ENCODE data around the gene PRKAB2.
"Not testable (repeated sequence)": the region's sequence is repeated elsewhere in the genome, so short reads cannot be mapped to it uniquely, and the experiment has no call there.

The PRKAB2 gene

GRCh38 chr1:147171399-147172167, 687 bp downstream of the PRKAB2 start:
- DNase-seq: no peak

- DNase-seq: no peak
Measured at GRCh38 chr1:147169840-147170674, 2.2 kb downstream of the PRKAB2 start.

DNA sequence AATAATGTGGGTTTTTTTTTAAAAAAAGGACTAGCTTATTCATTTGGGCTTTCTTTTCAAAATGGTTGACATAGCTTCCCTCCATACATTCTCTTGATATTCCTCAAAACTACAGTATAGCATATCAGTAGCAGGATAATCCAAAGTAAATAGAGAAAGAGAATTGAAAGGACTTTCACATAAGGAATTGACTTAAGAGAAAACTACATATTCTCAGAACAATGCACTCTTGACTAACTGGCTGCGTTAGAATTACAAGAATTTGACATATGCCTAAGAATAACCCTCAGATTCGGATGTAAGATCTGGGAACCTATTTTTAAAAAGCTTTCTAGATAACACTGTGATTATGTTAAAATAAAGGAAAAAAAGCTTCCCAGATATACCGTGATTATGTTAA, 3.1 kb downstream of the PRKAB2 start:
- DNase-seq: no peak

- DNase-seq: peak; percentile 22
Measured at GRCh38 chr1:147168626-147169058, 3.6 kb downstream of the PRKAB2 start.

DNA sequence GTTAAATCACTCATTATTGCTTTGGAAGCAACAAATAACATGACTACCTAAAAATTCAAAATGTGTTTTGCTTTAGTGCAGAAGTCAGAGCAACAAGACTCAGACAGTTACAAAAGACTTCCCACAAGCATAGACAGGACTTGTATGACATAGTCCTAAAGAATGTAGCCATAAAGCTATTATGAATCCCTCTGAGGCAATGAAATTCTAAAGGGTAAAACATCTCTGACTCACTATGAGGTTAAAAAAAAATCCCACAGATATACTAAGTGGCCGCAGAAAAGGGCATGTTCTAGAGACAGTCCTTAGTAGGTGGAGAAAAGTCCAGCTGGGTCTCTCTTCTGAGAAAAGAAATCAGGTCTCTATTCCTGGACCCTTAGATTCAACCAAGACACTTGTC, 4.9 kb downstream of the PRKAB2 start:
- peak; percentile 92 for DNase-seq

GRCh38 chr1:147163019-147163418, 9.3 kb downstream of the PRKAB2 start:
- no peak for DNase-seq

DNA sequence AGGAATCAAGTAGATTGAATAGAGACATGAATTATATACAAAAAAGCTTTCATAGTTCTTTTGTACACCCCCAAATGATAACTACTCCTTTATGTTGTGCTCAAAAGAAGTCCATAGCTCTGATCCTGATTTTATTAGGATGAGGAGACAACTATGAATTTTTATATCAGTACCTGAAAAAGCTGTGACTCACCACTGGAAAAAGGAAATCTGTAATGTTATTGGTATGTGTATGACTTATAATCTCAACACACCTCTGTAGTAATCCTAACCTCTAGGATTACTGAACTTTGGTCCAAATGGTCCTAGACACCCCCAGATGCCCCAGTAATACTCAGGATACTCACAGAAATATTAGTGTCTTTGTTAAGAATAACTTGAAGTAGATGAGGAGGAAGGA, 10.2 kb downstream of the PRKAB2 start:
- peak; percentile 19 for DNase-seq

- not testable (repeated sequence) for DNase-seq
Measured at GRCh38 chr1:147157116-147157515, 15.2 kb downstream of the PRKAB2 start.

- DNase-seq: no peak
Measured at GRCh38 chr1:147156642-147157041, 15.6 kb downstream of the PRKAB2 start.

DNA sequence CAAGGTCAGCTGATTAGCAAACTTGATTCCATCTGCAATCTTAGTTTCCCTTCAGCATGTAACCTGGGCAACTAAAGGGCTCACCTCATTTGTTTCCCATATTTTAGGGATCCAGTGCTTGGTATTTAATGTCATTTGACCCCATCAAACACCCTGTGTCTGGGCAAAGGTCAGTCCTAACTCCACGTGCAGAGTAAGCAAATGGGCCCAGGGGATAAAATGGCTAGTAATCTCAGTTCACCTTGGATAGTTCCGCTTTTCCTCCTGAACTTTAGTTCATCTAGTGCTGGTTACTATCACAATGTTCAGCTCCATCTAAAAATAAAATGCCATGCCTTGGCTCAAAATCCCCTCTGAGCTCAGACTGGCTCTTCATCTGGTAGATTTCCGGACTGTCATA, 19.5 kb downstream of the PRKAB2 start:
- DNase-seq: no peak

DNA sequence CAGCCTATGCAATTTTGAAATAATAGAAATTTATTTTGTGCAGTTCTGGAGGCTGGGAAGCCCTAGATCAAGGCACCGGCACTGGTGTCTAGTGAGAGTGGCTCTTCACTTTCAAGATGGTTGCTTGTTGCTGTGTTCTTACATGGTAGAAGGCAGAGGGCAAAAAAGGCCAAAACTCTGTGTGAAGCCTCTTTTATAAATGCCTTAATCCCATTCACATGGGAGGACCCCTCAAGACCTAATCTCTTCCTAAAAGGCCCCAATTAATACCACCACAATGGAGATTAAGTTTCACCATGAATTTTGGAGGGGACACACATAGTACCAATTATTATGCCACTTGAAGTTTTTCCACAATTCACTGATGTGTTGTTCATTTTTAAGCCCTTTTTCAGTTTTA, 21.0 kb downstream of the PRKAB2 start:
- no peak for DNase-seq

GRCh38 chr1:147142886-147143285, 29.4 kb downstream of the PRKAB2 start:
- DNase-seq: no peak

DNA sequence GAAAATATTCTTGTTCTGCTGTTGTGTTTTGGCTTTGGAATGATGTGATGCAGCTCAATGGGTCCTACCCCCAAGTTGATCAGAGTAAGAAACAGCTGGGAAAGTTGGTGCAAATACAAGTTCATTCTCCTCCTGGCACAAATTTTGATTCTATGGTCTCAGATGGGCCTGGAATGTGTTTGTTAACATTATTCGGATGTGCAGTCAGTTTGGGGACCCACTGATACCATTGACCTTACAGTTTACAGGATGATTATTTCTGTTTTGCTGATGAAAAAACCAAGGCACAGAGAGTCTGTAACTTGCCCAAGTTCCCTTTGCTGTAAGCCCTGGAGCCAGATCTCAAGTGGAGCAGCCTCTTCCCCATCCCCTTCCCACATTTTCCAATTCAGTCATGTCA, 41.5 kb downstream of the PRKAB2 start:
- not testable (repeated sequence) for DNase-seq

GRCh38 chr1:147129116-147129873, 43.0 kb downstream of the PRKAB2 start:
- no peak for DNase-seq

DNA sequence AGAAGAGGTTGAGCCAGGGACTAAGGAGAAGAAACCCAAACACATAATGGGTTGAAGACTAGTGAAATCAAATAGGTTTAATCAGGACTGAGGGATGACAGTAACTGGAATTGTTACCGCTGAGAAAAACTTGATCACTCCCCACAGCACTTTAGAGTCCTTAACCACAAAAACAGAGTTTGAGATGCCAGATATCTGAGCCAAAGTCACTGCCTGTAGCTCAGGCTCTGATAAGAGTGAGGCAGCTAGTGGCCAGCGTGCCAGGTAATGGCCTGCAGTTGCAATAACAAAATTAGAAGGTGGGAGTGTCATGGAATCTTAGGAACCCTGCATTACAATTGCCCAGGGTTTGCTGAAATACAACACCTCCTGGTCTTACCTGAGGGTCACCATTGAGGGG, 48.0 kb downstream of the PRKAB2 start:
- DNase-seq: no peak

DNA sequence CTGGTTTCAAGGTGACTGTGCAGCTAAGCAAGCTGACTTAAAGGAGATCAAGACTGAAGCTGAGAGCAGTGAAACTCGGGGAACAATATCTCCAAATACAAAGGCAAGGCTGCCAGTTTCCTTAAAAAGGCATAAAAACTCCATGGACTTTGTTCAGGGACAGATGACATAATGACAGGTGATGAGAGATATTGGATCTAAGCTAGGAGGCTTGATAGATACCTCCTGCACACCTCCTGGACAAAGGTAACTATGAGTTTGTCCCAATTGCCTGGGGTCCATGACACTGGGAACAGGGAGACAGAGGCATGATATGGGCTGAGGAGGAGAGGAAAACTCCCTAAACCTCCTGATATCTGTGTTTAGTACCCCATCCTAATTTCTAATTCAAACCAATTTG, 55.2 kb downstream of the PRKAB2 start:
- no peak for DNase-seq

- DNase-seq: no peak
Measured at GRCh38 chr1:147115496-147115895, 56.8 kb downstream of the PRKAB2 start.

DNA sequence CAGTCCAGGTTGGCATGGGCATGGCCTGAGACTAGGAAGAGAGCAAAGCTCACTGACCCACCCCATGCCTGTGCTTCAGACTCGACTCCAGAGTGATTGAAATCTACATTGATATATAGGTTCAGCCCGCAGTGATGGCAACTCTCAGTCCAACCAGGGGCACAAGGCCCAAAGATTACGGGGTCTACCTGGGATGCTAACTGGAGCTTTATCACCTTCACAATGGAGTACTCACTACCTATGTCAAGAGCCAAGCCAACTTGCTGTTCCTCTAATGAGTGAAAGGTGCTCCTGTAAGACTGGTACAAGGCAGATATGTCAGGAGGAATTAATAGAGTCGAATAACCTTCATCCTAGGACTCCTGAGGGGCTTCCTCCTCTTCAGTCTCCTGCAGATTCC, 57.2 kb downstream of the PRKAB2 start:
- not testable (repeated sequence) for DNase-seq

DNA sequence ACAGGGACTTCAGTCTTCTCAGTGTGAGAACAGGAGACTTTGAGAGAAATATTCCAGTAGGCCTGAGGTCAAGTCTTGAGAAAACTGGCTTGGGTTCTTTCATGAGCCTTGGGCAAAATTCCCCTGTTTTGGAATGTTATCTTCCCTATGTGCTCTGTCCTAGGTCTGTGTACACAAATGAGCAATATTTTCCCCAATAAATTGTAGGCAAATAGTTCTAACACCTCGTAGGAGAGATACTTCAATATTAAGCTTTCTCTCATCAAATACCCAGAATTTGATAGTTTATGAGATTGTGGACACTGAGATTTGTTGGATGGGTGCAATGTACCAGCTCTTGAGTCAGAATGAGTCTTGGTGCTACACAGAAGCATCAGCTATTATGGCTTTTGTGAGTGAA, 57.9 kb downstream of the PRKAB2 start:
- not testable (repeated sequence) for DNase-seq

DNA sequence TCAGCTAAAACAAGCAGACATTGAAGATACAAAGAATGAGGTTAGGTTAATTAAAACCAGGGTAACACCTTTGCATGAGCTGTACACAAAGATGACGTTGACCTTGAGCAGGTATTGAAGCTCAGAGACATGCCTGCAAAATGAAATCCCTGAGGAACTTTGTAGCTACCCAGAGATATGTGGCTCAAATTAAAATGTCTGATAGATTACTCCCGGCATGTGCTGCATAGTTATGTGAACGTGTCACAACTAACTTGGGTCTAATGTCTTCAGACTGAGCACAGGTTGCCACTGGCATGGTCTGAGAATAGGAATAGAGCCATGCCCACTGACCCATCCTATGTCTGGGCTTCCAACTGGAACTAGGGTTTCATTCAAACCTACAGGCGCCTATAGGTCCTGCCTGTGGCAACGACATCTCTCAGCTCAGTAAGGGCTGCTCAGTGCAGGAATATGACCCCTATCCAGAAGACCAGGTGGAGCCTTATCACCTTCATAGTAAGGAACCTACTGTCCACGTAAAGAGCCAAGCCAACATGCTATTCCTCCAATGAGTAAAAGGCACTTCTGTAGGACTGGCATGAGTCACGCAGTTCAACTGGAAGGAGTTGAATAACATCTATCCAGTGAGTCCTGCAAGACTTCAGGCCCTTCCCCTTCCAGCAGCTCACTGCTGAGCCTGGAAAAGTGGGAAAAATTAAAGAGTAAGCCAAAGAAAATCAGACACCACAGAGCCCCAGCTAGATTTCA, 60.7 kb downstream of the PRKAB2 start:
- DNase-seq: no peak

DNA sequence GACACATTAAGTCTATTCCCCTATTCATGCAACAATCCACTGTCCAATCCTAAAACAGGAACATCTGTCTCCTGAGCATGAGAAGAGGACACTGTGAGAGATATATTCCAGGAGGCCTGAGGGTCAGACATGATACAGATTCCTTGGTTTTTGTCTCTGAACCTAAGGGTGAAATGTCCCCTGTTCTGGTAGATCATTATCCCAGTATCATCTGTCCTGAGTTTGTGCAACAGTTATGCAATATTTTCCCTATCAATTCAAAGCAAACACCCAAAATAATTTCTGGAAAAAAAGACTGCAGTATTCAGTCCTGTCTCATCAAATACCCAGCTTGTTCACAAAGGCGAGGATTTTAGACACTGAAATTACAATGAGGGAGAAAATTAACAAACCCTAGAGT, 61.4 kb downstream of the PRKAB2 start:
- no peak for DNase-seq

- no peak for DNase-seq
Measured at GRCh38 chr1:147110434-147110833, 61.8 kb downstream of the PRKAB2 start.

DNA sequence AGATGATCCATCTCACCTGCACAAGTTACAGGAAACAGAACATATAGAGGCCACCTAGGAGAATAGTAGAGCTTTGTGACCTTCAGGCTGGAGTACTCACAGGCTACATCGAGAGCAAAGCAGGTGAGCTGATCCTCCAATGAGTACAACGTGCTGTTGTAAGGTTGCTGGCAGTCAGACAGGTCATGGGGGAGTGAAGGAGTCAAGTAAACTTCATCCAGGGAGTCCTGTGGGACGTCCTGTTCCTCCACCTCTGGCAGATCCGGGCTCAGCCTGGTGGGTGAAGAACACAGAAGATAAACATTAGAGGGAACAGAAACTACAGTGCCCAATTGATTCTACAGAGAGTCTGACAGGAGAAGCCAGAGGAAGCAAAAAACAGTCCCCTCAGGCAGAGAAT, 62.5 kb downstream of the PRKAB2 start:
- DNase-seq: no peak
